Small intestine (tissue), 7 donors: ENCODE measurements around the gene CAMKK2. TPM values are rescaled to one million over a fixed set of nuclear protein-coding genes. Genes with fewer than 3 reads are reported as not detected.
"Not testable (repeated sequence)": the region's sequence is repeated elsewhere in the genome, so short reads cannot be mapped to it uniquely, and the experiment has no call there.

ENCODE experiments used
- DNase-seq, 2 donors: peaks; one replicate each; pipeline versions ENCODE4 v3.0.0 to v3.0.0-alpha.2; 2013
- FAIRE-seq: peaks from 2 replicates; lab custom pipeline; 2012; peaks lifted over from hg19 to GRCh38; lab: Jason Lieb, UNC
- H3K27ac ChIP-seq, 3 donors: one replicate each; pipeline ENCODE4 v1.5.1; 2013; ENCODE audit warnings: low read length in 2 of 3, mild to moderate bottlenecking in 2 of 3, control low read depth in 1 of 3, inconsistent platforms in 1 of 3, low read depth in 1 of 3, moderate library complexity in 1 of 3
- H3K27me3 ChIP-seq, 3 donors: one replicate each; pipeline ENCODE4 v1.6.1; 2013; ENCODE audit warnings: low read length in 3 of 3, inconsistent platforms in 1 of 3; ENCODE audit not compliant: control insufficient read depth in 3 of 3, insufficient read depth in 3 of 3
- H3K36me3 ChIP-seq, 3 donors: one replicate each; pipeline ENCODE4 v1.6.1; 2013; ENCODE audit warnings: low read length in 3 of 3, inconsistent platforms in 1 of 3, low read depth in 1 of 3, mild to moderate bottlenecking in 1 of 3, moderate library complexity in 1 of 3; ENCODE audit not compliant: control insufficient read depth in 3 of 3, insufficient read depth in 2 of 3
- H3K4me1 ChIP-seq, 3 donors: one replicate each; pipeline ENCODE4 v1.6.1; 2013; ENCODE audit warnings: low read length in 2 of 3, inconsistent platforms in 1 of 3, low read depth in 1 of 3, mild to moderate bottlenecking in 1 of 3, moderate library complexity in 1 of 3; ENCODE audit not compliant: control insufficient read depth in 3 of 3, insufficient read depth in 2 of 3
- H3K4me3 ChIP-seq, 3 donors: one replicate each; pipeline ENCODE4 v1.5.1; 2013; ENCODE audit warnings: low read length in 3 of 3, control low read depth in 1 of 3, inconsistent platforms in 1 of 3, low read depth in 1 of 3, mild to moderate bottlenecking in 1 of 3, moderate library complexity in 1 of 3
- H3K9me3 ChIP-seq, 2 donors: one replicate each; pipeline ENCODE4 v1.6.1; 2013; ENCODE audit warnings: low read depth in 1 of 2, low read length in 1 of 2; ENCODE audit not compliant: control insufficient read depth in 2 of 2, insufficient read depth in 1 of 2
- WGBS, 3 donors: extraction: QIAGEN DNeasy Blood & Tissue Kit; methylation state at CpG; one replicate each; pipeline ENCODE4 v1.1.7; 2013; 5-methylcytosine and 5-hydroxymethylcytosine counted together
- polyA plus RNA-seq, 4 donors: library from polyadenylated mRNA; stranded (reverse) in 3 of 4; unstranded in 1 of 4; fragments of 200-250 nt in 3 of 4; fragments of 120-200 nt in 1 of 4; gene quantifications; one replicate each; pipeline versions ENCODE4 v1.2.1 to v1.2.3, GENCODE V29; 2013
- donor health status: healthy with polysubstance abuse.
- donor health status: control.
- donor health status: control.
- donor health status: Bipolar disorder and iron deficiency.
- donor health status: healthy.

The CAMKK2 gene
- polyA plus RNA-seq, 4 donors, result 25.4 to 46.5 (median 39.5) TPM

- not testable (repeated sequence) for H3K4me3 ChIP-seq, FAIRE-seq, H3K9me3 ChIP-seq, H3K27ac ChIP-seq, DNase-seq, H3K4me1 ChIP-seq, H3K27me3 ChIP-seq
- peaks cover 0 to 48% (median 4%) of the 10 kb centered on the region in 3 donors for H3K36me3 ChIP-seq
- WGBS, 3 donors, result 69 to 93% (median 90%) methylated on average over 1 of the region's 1 CpG
Measured at GRCh38 chr12:121310231-121310630, 13.7 kb upstream of the CAMKK2 start.

- 86 to 95% (median 93%) methylated on average over 8 of the region's 8 CpGs for whole genome bisulfite sequencing, 3 donors
- H3K27ac ChIP-seq, DNase-seq, H3K9me3 ChIP-seq, H3K4me1 ChIP-seq, FAIRE-seq, H3K27me3 ChIP-seq, H3K4me3 ChIP-seq: not testable (repeated sequence)
- H3K36me3 ChIP-seq, result peaks cover 0 to 37% (median 4%) of the 10 kb centered on the region in 3 donors
Measured at GRCh38 chr12:121307397-121307796, 10.9 kb upstream of the CAMKK2 start.

DNA sequence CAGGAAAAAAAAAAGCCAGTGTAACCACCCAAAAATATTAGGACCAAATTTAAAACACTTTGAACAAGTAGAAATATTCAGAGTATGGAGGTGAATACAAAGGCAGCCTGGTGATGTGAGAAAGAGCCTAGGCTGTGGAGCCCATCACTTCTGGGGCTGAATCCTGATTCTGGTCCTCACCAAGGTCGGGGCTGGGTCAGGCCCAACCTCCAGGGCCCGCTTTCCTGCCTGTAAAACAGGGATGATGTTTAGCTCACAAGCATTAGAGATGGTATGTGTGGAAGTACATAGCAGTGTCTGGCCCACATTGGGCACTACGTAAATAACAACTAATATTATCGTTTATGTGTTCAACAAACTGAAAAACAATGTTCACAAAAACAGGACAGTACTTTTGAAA is 7.8 kb upstream of the CAMKK2 start:
- 82 to 87% (median 86%) methylated on average over 4 of the region's 4 CpGs for WGBS, 3 donors
- Histone ChIP-seq H3K9me3 (no peaks in the 10 kb centered on the region), H3K27ac (no peak overlapping the region), H3K4me1 (peaks cover 0 to 5% (median 0%) of the 10 kb centered on the region in 3 donors), H3K4me3 (no peak overlapping the region), H3K36me3 (peaks cover 0 to 17% (median 0%) of the 10 kb centered on the region in 3 donors), H3K27me3 (peaks cover 0 to 3% (median 0%) of the 10 kb centered on the region in 3 donors)
- no peak for FAIRE-seq
- DNase-seq, result no peak

GRCh38 chr12:121301876-121302275 is 5.4 kb upstream of the CAMKK2 start:
- no peaks in the 10 kb centered on the region for H3K9me3 ChIP-seq
- DNase-seq (no peak), FAIRE-seq (no peak)
- H3K4me3 ChIP-seq, result no peak overlapping the region
- peaks cover 0 to 2% (median 0%) of the 10 kb centered on the region in 3 donors for H3K36me3 ChIP-seq
- H3K27ac ChIP-seq, result no peak overlapping the region
- H3K27me3 ChIP-seq, result peaks cover 0 to 3% (median 0%) of the 10 kb centered on the region in 3 donors
- WGBS, 3 donors, result 60 to 79% (median 78%) methylated on average over 4 of the region's 4 CpGs
- peaks cover 0 to 13% (median 0%) of the 10 kb centered on the region in 3 donors for H3K4me1 ChIP-seq

DNA sequence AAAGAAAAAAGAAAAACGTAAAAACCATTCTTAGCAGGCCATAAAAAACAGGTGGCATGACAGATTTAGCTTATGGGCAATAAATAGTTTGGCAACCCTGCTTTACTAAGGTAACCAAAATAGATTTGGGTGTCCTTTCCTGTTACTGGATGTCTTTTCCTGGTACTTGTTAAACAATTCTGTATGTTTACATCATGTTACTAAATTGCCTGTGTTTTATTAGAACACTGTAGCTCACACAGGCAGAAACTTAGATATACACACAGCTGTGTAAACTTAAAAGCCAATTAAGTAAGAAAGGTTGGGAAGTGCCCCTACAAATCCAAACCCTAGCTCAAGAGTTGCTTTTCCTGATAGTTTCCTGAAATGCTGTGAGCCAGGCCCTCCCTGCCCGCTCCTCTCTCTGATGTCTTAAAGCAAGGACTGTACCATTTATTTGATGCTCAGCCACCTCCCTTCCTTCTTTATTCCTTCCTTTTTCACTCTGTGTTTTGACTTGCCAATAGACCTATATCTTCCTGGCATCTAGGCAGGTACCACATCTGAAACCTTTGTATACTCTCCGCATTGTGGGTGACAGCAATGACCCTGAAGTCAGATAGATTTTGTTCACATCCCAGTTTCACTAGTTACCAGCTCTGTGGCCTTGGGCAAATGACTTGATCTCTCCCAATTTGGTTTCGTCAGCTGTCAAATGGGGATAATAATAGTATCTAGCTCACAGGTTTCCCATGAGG is 3.7 kb upstream of the CAMKK2 start:
- Histone ChIP-seq H3K27ac (no peak overlapping the region), H3K9me3 (no peaks in the 10 kb centered on the region), H3K36me3 (peaks cover 0 to 4% (median 0%) of the 10 kb centered on the region in 3 donors), H3K4me1 (peaks cover 0 to 17% (median 3%) of the 10 kb centered on the region in 3 donors), H3K27me3 (peaks cover 0 to 3% (median 0%) of the 10 kb centered on the region in 3 donors), H3K4me3 (no peak overlapping the region)
- DNase-seq (peak in 1 of 2 donors; percentile 13), FAIRE-seq (no peak)
- 39 to 68% (median 42%) methylated on average over 4 of the region's 4 CpGs for WGBS, 3 donors

DNA sequence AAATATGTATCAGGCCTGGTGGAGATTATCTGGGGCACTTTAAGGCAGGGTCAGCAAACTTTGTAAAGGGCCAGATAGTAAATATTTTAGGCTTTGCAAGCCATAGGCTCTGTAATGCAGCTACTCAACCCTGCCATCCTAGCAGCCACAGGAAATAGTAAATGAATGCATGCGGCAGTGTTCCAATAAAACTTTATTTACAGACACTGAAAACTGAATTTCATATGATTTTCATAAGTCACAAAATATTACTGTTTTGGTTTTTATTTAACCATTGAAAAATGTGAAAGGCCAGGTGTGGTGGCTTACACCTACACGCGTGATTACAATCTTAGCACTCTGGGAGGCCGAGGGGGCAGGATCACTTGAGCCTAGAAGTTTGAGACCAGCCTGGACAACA is 3.2 kb upstream of the CAMKK2 start:
- peaks cover 0 to 19% (median 5%) of the 10 kb centered on the region in 3 donors for H3K4me1 ChIP-seq
- no peaks in the 10 kb centered on the region for H3K9me3 ChIP-seq
- no peak for FAIRE-seq
- peaks cover 0 to 3% (median 0%) of the 10 kb centered on the region in 3 donors for H3K27me3 ChIP-seq
- H3K4me3 ChIP-seq, result no peak overlapping the region
- no peak for DNase-seq
- no peak overlapping the region for H3K27ac ChIP-seq
- H3K36me3 ChIP-seq, result peaks cover 0 to 6% (median 0%) of the 10 kb centered on the region in 3 donors
- WGBS, 3 donors, result 55 to 83% (median 72%) methylated on average over 4 of the region's 4 CpGs

DNA sequence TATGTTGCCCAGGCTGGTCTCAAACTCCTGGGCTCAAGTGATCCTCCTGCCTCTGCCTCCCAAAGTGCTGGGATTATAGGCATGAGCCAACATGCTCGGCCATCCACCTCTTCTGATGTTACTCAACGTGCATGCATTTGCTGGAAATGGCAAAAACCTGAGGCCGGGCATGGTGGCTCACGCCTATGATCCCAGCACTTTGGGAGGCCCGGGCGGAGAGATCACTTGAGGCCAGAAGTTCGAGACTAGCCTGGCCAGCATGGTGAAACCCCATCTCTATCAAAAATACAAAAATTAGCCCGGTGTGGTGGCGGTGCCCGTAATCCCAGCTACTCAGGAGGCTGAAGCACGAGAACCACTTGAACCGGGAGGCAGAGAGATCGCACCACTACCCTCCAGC is 1.9 kb upstream of the CAMKK2 start:
- Histone ChIP-seq H3K4me1 (peaks cover 0 to 19% (median 5%) of the 10 kb centered on the region in 3 donors), H3K36me3 (peaks cover 0 to 15% (median 0%) of the 10 kb centered on the region in 3 donors)
- not testable (repeated sequence) for H3K27me3 ChIP-seq, H3K9me3 ChIP-seq, H3K27ac ChIP-seq, H3K4me3 ChIP-seq, FAIRE-seq, DNase-seq
- WGBS, 3 donors, result 92 to 97% (median 97%) methylated on average over 13 of the region's 13 CpGs

DNA sequence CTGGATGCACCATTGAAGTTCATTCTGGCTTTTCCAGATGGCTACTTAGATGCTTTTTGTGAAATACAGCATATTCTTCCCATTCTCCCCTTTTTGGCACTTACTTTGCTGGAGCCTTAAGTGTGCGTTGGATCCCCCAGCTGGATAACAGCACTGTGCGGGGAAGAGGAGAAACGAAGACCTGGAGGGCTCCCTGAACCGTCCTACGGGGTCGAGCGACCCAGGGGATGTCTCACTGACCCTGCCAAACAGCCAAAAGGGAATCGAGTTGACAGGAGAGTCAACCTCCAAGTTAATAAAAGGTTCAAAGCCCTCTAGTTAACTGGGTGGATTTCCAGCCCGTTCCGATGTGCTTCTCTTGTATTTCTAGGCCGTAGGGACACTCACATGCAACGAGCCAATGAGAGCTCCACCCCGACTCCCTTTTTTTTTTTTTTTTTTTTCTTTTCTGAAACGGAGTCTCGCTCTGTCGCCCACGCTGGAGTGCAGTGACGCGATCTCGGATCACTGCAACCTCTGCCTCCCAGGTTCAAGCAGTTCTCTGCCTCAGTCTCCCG is 1.0 kb upstream of the CAMKK2 start:
- peaks cover 0 to 19% (median 5%) of the 10 kb centered on the region in 3 donors for H3K4me1 ChIP-seq
- peak overlapping the region; percentile 70 to 92 (median 88) for H3K27ac ChIP-seq
- WGBS, 3 donors, result 5 to 6% (median 5%) methylated on average over 21 of the region's 21 CpGs

More for the DNA sequence above, 1.0 kb upstream of the CAMKK2 start:
- Histone ChIP-seq H3K27me3 (peaks cover 0 to 3% (median 0%) of the 10 kb centered on the region in 3 donors), H3K9me3 (no peaks in the 10 kb centered on the region), H3K4me3 (peak overlapping the region; percentile 66 to 95 (median 90)), H3K36me3 (peaks cover 0 to 19% (median 0%) of the 10 kb centered on the region in 3 donors)
- FAIRE-seq (no peak), DNase-seq (peak; percentile 25 to 70)
